WTC11 (cell line): ENCODE measurements around the gene RBM28. TPM values are rescaled to one million over a fixed set of nuclear protein-coding genes. Genes with fewer than 3 reads are reported as not detected.

Experiments
- ATAC-seq: fragments of 200-7000 bp; cut with Tn5 transposase; 2 replicates; pipeline ENCODE4 v1.10.0; 2021; ENCODE audit warnings: mild to moderate bottlenecking, moderate library complexity
- CTCF ChIA-PET: fragments of 300-600 bp; sonication (Branson Sonifier 250); formaldehyde crosslinking; loops from one replicate; lab custom pipeline; 2021; ENCODE audit warnings: antibody characterized with exemption; lab: Charles Lee
- POLR2A ChIA-PET: fragments of 350-600 bp; sonication (Branson Sonifier 250); formaldehyde crosslinking; loops from one replicate; lab custom pipeline; 2021; ENCODE audit warnings: antibody characterized with exemption; lab: Charles Lee
- DNase-seq: peaks from one replicate; pipeline ENCODE4 v3.0.0; 2021; ENCODE audit warnings: low spot score
- H3K27ac Mint-ChIP-seq: 2 replicates; pipeline ENCODE4 v1.8.0; 2021; ENCODE audit warnings: mixed read lengths
- H3K27me3 Mint-ChIP-seq: 2 replicates; pipeline ENCODE4 v1.8.0; 2021; ENCODE audit warnings: low read depth, mild to moderate bottlenecking, moderate library complexity, mixed read lengths
- H3K36me3 Mint-ChIP-seq: 2 replicates; pipeline ENCODE4 v1.8.0; 2021; ENCODE audit warnings: mixed read lengths
- H3K4me1 Mint-ChIP-seq: 2 replicates; pipeline ENCODE4 v1.8.0; 2022; ENCODE audit warnings: mixed read lengths
- H3K4me3 Mint-ChIP-seq: 2 replicates; pipeline ENCODE4 v1.8.0; 2021; ENCODE audit warnings: mild to moderate bottlenecking, moderate library complexity, mixed read lengths
- H3K9me3 Mint-ChIP-seq: 2 replicates; pipeline ENCODE4 v1.8.0; 2021; ENCODE audit warnings: mixed read lengths
- ATF1 ChIP-seq: sonication (generic); formaldehyde crosslinking; IDR thresholded peaks from 2 replicates; pipeline ENCODE4 v1.8.1; 2023; ENCODE audit warnings: mild to moderate bottlenecking, moderate library complexity, missing genetic modification reagents
- ELF4 ChIP-seq: sonication (generic); formaldehyde crosslinking; IDR thresholded peaks from 2 replicates; pipeline ENCODE4 v1.8.1; 2022; ENCODE audit warnings: low read depth, mild to moderate bottlenecking, moderate library complexity, missing genetic modification reagents
- FOXK1 ChIP-seq: sonication (generic); formaldehyde crosslinking; IDR thresholded peaks from 2 replicates; pipeline ENCODE4 v1.8.0; 2022; ENCODE audit warnings: mild to moderate bottlenecking, moderate library complexity, missing genetic modification reagents
- GRHL2 ChIP-seq: fragments of 250-450 bp; sonication (Bioruptor Pico); IDR thresholded peaks from 2 replicates; pipeline ENCODE4 v1.8.0; 2022; ENCODE audit warnings: mild to moderate bottlenecking, moderate library complexity; ENCODE audit not compliant: insufficient replicate concordance, severe bottlenecking
- JUN ChIP-seq: sonication (generic); formaldehyde crosslinking; IDR thresholded peaks from 2 replicates; pipeline ENCODE4 v1.8.0; 2023; ENCODE audit warnings: mild to moderate bottlenecking, missing genetic modification reagents
- RELA ChIP-seq: sonication (generic); formaldehyde crosslinking; IDR thresholded peaks from 2 replicates; pipeline ENCODE4 v1.8.1; 2022; ENCODE audit warnings: missing genetic modification reagents, mild to moderate bottlenecking, borderline replicate concordance
- SMAD3 ChIP-seq: sonication (generic); formaldehyde crosslinking; IDR thresholded peaks from 2 replicates; pipeline ENCODE4 v1.8.0; 2022; ENCODE audit warnings: missing genetic modification reagents, mild to moderate bottlenecking, borderline replicate concordance
- TEAD1 ChIP-seq: sonication (generic); formaldehyde crosslinking; IDR thresholded peaks from 2 replicates; pipeline ENCODE4 v1.8.0; 2022; ENCODE audit warnings: mild to moderate bottlenecking, missing genetic modification reagents
- TP53 ChIP-seq: sonication (generic); formaldehyde crosslinking; IDR thresholded peaks from 2 replicates; pipeline ENCODE4 v1.8.1; 2023; ENCODE audit warnings: mild to moderate bottlenecking, missing genetic modification reagents
- total RNA-seq: library from RNA; stranded (reverse); gene quantifications from 3 replicates; pipeline ENCODE4 v1.2.3, GENCODE V29; 2021
- TF ChIP-seq, protein P1 (sequence below): sonication (generic); formaldehyde crosslinking; IDR thresholded peaks from 2 replicates; pipeline ENCODE4 v1.8.1; 2022; ENCODE audit warnings: mild to moderate bottlenecking, moderate library complexity, missing genetic modification reagents
- TF ChIP-seq, protein P2 (sequence below): sonication (generic); formaldehyde crosslinking; IDR thresholded peaks from 2 replicates; pipeline ENCODE4 v1.8.1; 2023; ENCODE audit warnings: mild to moderate bottlenecking, missing genetic modification reagents, borderline replicate concordance
- TF ChIP-seq, protein P3 (sequence below): fragments of 250-450 bp; sonication (Bioruptor Pico); IDR thresholded peaks from 2 replicates; pipeline ENCODE4 v1.9.0; 2021; ENCODE audit warnings: mild to moderate bottlenecking, borderline replicate concordance
- TF ChIP-seq, protein P4 (sequence below): sonication (generic); formaldehyde crosslinking; IDR thresholded peaks from 2 replicates; pipeline ENCODE4 v1.8.1; 2023; ENCODE audit warnings: mild to moderate bottlenecking, missing genetic modification reagents, moderate library complexity

RBM28 gene
- total RNA-seq, 1 experiment from 2014 or later = 66.1 TPM

DNA sequence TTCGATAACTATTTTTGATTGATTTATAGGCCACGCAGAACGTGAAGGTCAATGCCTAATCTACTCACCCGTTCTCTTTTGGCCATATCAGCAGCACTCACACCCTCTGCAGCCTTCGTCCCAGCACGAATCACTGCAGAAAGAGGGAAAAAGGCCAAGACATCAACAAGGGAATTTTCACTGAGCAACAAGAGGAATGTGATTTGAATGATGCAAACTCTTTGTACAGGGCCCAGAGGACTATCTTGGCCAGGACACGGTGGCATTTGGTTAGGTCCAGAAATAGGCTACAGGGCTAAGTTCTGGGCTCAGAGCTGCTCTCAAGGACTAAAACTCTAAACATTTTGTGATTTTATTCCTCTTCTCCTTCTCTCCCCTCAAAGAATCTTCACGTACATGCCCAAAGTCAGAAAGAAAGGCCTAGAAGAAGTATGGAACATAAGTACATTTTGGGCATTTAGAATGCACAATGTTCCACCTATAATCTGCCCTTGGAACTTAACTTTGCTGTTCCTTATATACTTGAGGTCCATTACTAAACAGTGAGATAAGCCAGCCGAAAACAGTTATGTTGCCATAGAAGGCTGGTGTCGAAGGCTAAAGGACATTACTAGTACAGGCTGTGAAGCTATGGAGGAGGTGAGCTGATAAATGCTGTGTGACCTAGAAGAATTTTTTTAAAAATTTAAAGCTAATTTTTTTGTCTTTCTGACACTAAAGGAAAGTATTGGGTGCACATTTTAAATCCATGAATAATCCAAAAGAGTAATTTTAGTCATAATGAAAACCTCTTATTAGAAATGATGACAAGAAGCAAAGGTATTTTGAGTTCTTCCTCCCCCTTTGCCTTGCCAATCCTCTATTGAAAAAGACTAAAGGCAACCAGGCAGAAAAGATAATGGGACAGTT, 20.0 kb downstream of the RBM28 start:
- no peak for ATAC-seq
- ChIA-PET POLR2A (no interaction called here), CTCF (no interaction called here)
- no peak overlapping the region for H3K4me3 Mint-ChIP-seq
- TF ChIP-seq ELF4 (CRISPR knock-in tag) (no peak), GRHL2 (CRISPR knock-in tag) (no peak)
- DNase-seq = no peak
- no peaks in the 10 kb centered on the region for H3K9me3 Mint-ChIP-seq
- peaks cover 66% of the 10 kb centered on the region for H3K36me3 Mint-ChIP-seq
- H3K27ac Mint-ChIP-seq = no peak overlapping the region
- H3K4me1 Mint-ChIP-seq = no peaks in the 10 kb centered on the region
- H3K27me3 Mint-ChIP-seq = no peaks in the 10 kb centered on the region

DNA sequence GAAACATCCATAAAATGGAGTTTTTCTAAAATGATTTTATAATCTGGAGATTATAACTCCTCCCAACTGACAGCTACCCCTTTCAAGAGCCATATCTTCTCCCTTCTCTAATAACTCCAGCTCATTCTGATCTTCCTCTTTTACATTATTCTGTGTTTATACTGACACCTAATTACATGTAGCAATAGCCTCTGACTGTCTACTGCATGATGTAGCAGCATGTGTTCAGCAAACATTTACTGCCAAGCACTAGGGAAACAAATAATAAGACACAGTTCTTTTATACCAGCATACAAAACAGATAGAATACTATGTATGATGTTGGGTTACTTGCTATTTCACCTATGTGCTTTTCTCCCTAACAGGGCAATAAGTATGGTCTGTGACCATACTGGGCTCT, 20.7 kb downstream of the RBM28 start:
- POLR2A ChIA-PET = no interaction called here
- H3K9me3 Mint-ChIP-seq = no peaks in the 10 kb centered on the region
- no peak for ATAC-seq

More for the DNA sequence above, 20.7 kb downstream of the RBM28 start:
- Mint-ChIP-seq H3K36me3 (peaks cover 65% of the 10 kb centered on the region), H3K27ac (no peak overlapping the region), H3K27me3 (no peaks in the 10 kb centered on the region), H3K4me1 (no peaks in the 10 kb centered on the region), H3K4me3 (no peak overlapping the region)
- no peak for DNase-seq
- CTCF ChIA-PET = interaction anchor here (0.5 kb wide), 1 partner anchor 765 kb away, joined by 3 read pairs; no protein-coding TSS in a partner anchor
- TF ChIP-seq JUN (CRISPR knock-in tag) (no peak), FOXK1 (CRISPR knock-in tag) (no peak), TEAD1 (CRISPR knock-in tag) (no peak), RELA (CRISPR knock-in tag) (no peak), TP53 (no peak), ATF1 (CRISPR knock-in tag) (no peak), SMAD3 (CRISPR knock-in tag) (no peak)
- TF ChIP-seq, protein P1, sequence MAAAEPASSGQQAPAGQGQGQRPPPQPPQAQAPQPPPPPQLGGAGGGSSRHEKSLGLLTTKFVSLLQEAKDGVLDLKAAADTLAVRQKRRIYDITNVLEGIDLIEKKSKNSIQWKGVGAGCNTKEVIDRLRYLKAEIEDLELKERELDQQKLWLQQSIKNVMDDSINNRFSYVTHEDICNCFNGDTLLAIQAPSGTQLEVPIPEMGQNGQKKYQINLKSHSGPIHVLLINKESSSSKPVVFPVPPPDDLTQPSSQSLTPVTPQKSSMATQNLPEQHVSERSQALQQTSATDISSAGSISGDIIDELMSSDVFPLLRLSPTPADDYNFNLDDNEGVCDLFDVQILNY (CRISPR knock-in tag) = no peak
- TF ChIP-seq, protein P2, sequence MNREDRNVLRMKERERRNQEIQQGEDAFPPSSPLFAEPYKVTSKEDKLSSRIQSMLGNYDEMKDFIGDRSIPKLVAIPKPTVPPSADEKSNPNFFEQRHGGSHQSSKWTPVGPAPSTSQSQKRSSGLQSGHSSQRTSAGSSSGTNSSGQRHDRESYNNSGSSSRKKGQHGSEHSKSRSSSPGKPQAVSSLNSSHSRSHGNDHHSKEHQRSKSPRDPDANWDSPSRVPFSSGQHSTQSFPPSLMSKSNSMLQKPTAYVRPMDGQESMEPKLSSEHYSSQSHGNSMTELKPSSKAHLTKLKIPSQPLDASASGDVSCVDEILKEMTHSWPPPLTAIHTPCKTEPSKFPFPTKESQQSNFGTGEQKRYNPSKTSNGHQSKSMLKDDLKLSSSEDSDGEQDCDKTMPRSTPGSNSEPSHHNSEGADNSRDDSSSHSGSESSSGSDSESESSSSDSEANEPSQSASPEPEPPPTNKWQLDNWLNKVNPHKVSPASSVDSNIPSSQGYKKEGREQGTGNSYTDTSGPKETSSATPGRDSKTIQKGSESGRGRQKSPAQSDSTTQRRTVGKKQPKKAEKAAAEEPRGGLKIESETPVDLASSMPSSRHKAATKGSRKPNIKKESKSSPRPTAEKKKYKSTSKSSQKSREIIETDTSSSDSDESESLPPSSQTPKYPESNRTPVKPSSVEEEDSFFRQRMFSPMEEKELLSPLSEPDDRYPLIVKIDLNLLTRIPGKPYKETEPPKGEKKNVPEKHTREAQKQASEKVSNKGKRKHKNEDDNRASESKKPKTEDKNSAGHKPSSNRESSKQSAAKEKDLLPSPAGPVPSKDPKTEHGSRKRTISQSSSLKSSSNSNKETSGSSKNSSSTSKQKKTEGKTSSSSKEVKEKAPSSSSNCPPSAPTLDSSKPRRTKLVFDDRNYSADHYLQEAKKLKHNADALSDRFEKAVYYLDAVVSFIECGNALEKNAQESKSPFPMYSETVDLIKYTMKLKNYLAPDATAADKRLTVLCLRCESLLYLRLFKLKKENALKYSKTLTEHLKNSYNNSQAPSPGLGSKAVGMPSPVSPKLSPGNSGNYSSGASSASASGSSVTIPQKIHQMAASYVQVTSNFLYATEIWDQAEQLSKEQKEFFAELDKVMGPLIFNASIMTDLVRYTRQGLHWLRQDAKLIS = no peak
- TF ChIP-seq, protein P3, sequence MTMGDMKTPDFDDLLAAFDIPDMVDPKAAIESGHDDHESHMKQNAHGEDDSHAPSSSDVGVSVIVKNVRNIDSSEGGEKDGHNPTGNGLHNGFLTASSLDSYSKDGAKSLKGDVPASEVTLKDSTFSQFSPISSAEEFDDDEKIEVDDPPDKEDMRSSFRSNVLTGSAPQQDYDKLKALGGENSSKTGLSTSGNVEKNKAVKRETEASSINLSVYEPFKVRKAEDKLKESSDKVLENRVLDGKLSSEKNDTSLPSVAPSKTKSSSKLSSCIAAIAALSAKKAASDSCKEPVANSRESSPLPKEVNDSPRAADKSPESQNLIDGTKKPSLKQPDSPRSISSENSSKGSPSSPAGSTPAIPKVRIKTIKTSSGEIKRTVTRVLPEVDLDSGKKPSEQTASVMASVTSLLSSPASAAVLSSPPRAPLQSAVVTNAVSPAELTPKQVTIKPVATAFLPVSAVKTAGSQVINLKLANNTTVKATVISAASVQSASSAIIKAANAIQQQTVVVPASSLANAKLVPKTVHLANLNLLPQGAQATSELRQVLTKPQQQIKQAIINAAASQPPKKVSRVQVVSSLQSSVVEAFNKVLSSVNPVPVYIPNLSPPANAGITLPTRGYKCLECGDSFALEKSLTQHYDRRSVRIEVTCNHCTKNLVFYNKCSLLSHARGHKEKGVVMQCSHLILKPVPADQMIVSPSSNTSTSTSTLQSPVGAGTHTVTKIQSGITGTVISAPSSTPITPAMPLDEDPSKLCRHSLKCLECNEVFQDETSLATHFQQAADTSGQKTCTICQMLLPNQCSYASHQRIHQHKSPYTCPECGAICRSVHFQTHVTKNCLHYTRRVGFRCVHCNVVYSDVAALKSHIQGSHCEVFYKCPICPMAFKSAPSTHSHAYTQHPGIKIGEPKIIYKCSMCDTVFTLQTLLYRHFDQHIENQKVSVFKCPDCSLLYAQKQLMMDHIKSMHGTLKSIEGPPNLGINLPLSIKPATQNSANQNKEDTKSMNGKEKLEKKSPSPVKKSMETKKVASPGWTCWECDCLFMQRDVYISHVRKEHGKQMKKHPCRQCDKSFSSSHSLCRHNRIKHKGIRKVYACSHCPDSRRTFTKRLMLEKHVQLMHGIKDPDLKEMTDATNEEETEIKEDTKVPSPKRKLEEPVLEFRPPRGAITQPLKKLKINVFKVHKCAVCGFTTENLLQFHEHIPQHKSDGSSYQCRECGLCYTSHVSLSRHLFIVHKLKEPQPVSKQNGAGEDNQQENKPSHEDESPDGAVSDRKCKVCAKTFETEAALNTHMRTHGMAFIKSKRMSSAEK (CRISPR knock-in tag) = no peak
- TF ChIP-seq, protein P4, sequence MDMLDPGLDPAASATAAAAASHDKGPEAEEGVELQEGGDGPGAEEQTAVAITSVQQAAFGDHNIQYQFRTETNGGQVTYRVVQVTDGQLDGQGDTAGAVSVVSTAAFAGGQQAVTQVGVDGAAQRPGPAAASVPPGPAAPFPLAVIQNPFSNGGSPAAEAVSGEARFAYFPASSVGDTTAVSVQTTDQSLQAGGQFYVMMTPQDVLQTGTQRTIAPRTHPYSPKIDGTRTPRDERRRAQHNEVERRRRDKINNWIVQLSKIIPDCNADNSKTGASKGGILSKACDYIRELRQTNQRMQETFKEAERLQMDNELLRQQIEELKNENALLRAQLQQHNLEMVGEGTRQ = no peak
